GM18502 (cell line): ENCODE results near the gene SPEM2.

ENCODE experiments used
- ATAC-seq: cut with Tn5 transposase; IDR thresholded peaks from one replicate; pipeline ENCODE4 v1.9.1; 2021; ENCODE audit warnings: mild to moderate bottlenecking; ENCODE audit not compliant: unreplicated experiment, poor library complexity

Gene SPEM2

DNA sequence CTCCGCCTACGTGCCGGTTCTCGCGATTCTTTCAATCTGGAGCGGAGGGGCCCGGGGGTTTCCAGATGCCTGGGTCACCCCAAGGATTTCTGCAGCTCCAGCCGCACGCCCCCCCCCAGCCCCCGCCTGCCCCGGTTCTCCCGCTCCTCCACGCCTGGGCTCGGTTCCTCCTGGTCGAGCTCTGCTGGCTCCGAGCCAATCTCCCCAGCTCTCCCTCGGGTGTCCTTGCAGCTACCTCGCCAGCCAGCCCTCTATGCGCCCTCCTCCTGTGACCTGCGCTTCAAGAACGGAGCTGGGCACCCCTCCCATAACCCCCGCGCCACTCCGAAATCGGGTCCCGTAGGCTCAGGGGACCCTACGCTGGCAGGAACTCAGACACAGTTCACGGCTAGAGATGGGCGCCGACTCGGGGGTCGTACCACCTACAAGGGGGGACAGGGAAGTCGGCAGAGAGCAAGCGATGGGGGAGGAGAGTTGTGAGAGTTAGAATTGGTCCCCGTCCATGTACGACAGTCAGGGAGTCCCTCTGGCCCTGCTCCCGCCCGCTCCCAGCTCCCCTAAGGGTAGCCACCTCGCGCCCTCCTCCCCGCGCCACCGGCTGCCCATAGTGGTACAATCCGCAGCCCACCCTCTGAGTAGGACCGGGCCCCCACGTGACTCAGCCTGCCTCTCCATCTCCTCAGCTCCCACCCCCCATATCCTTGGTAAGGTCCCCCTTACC is 14.9 kb downstream of the SPEM2 start:
- ATAC-seq = no peak

DNA sequence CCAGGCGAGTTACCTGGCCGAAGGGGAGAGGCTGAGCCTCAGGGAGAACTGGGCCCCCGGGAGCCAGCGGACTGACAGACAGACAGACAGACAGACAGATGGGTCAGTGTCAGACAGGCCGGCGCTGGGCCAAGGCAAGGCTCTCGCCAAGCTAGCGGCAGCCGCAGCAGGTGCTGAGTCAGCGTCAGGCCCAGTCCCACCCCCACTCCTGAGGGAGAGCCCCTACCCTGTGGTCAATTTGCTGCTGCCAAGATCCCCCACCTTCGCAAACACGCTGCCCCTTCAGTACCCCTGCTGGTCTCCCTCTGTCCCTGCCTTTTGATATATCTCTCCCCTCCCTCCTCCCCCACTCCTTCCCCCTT is 15.4 kb downstream of the SPEM2 start:
- no peak for ATAC-seq

DNA sequence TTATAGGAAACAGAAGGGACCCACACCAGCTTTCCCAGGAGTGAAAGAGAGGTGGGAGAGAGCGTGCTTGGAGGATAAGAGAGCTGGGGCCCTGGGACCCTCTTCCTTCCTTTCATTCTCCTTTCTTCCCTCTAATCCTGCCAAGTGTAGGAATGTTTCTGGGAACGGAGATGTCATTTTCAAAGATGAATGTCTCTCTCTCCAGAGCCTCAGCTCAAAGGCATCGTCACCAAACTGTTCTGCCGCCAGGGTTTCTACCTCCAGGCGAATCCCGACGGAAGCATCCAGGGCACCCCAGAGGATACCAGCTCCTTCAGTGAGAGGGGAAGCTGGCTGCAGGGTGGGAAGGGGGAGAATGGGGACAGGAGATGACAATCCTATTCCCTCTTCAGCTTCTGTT is 15.8 kb downstream of the SPEM2 start:
- ATAC-seq = no peak

GRCh38 chr17:7442142-7442541 is 16.7 kb downstream of the SPEM2 start:
- ATAC-seq = no peak

DNA sequence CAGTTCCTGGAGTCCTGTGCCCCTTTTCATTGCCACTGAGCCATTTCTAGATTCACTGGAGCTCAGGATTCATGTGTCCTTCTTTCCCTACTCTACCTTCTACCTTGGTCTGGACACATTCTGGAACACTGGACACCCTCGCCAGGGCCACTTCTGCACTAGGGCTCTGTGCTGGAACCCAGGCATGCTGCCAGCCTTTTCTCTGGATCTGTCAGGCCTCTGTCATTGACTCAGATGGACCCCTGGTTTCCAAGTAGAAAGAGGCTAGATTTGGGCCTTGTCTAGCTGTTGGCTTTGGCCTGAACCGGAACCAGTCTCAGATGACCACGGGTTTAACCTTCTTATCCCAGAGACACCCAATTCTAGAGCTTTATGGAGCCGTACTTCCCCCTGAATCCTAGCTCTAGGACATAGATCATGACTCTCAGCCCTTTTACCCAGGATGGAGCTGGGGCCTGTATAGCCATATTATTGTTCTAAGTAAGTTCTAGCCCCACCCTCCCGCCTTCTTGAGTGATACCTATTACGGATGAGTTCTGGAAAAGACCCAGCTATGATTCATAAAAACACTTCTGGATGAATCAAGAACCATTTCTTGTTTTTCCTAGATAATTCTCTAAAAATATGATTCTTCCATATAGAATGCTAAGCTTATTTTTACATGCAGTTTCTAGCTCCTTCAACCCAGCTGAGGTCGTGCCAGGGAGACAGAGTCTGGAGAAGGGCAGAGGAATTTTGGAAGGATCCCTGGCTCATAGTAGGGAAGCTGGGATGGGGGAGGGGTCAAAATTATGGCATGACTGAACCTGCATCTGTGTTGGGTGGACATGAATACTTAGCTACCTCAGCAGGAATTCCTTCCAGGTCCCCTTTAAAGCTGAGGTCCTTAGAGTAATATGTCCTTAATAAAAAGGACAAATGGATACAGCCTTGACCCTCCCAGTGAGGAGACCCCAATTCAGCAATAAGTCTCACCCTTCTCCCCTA is 18.4 kb downstream of the SPEM2 start:
- no peak for ATAC-seq

DNA sequence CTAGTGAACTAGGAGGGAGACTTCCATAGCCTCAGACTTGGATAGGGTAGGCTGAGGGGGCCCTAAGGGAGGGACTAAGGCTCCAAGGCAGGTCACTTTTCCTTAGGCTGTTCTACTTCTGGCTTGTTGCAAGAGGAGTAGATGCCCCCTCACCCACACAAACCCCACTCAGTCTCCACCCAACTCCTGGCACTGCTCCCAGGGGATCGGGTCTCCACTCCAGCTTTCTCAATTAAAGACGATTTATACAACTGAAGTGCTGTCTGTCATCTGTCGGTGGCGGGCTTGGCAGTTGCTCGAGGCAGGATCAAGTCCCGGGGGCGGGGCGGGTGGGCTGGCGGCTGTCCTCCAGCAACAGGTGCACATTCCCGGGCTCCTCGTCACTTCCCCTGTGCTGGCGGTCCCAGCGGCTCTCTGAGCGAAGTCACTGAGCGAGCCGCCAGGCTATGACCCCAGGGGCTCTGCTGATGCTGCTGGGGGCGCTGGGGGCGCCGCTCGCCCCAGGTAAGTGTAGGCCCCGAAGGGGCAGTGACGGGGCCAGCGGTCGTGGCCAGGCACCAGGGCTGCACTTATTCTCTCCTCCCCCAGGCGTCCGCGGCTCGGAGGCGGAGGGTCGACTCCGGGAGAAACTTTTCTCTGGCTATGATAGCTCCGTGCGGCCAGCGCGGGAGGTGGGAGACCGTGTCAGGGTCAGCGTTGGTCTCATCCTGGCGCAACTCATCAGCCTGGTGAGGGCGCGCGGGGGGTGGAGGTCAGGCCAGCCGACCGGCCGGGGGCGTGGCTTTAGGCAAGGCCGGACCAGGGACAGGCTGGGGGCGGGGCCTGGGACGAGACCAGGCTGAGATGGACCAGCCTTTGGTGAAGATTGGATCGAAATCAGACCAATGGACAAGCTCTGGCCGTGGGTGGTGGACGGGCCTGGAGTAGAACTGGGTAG is 19.5 kb downstream of the SPEM2 start, which contains the start of gene CHRNB1:
TSS of gene CHRNB1 (plus strand) at position 380 of the 937 bp plus-strand sequence. CDS start at position 447, 67 bp downstream.
- ATAC-seq = no peak

GRCh38 chr17:7445619-7445968 is 20.2 kb downstream of the SPEM2 start:
- ATAC-seq = no peak

DNA sequence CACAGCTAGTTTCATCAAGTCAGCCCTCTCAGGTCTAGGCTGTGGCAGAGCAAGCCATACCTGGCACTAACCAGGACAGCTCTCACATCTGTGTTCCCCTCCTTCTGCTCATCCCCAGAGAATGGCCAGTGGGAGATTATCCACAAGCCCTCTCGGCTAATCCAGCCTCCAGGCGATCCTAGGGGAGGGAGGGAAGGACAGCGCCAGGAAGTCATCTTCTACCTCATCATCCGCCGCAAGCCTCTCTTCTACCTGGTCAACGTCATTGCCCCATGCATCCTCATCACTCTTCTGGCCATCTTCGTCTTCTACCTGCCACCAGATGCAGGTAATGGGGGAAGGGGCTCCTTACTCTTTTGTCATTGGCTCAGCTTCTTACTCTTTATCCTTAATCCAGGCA is 23.0 kb downstream of the SPEM2 start:
- no peak for ATAC-seq

GRCh38 chr17:7459961-7460545 is 34.6 kb downstream of the SPEM2 start:
- no peak for ATAC-seq

GRCh38 chr17:7460850-7461660 is 35.6 kb downstream of the SPEM2 start:
- ATAC-seq = no peak

DNA sequence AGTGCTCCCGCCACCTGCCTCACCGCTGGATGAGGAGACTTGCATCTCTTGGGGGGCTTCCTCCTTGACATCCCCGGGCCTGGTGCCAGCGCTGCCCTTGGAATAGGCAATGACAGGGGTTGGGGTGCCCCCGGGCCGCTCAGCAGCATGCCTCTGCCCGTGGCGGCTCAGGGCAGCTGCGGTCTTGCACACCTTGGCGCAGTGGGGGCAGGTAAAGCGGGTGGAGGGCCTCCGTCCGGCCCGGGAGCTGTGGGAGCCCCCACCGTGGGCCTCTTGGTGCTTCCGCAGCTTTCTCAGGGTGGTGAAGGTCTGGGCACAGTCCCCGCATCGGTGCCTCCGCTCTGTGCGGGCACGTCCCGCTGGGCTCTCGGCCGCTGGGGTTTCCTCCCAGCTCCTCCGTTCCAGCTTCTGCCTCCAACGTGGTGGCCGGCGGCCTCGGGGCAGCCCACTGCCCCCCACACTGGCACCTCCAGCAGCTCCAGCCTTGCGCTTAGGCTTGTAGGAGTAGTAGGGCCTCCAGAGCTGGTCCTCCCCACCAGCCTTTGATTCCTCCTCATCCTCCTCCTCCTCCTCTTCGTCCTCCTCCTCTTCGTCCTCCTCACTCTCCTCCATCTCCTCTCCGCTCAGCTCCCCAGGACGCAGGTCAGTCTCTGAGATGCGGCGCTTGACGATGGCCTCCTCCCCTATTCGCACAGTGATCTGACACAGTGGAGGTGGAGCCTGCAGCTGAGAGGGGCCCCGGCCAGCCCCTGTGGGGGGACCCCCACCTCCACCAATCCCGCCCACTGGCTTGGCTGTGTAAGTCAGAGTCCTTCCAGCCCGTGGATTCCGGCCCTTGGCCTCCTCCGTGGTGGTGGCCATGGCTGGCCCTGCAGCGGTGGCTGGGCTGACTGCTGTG is 37.3 kb downstream of the SPEM2 start:
- ATAC-seq = no peak

DNA sequence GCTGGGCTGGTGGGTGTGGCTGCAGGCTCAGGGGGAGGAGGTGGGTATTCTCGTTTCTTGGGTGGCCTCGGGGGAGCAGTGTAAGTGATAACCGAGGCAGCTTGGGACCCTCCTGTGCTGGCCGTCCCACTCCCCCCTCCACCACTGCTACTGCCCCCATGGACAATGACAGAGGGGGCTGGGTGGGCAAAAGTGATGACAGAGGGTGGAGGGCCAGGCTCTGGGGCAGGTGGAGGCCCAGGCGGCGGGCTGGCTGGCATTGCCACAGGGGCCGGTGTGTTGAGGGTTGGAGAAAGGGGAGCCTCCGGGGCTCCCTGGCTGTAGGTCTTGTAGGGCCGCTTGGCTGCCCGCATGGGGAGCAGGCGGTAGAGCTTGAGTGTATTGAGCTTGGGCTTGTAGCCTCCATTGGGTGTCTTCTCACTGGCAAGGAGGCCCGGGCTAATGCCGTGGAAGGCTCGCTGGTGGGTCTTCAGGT is 38.0 kb downstream of the SPEM2 start:
- no peak for ATAC-seq

DNA sequence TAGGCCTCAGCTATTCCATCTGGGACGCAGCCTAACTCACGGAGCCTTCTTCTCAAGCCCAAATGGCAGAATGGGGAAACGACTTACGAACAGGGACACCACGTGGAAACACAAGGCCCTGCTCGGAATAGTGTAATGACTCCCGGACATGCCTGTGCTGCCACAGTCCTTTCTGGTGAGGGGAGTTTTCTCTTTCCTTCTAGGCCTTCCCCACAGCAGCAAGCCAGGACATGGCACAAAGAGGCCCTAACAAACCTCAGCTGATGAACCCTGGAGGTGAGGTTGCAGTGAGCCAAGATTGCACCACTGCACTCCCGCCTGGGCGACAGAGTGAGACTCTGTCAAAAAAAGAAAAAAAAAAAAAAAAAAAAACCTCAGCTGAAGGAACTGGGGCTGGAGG is 38.7 kb downstream of the SPEM2 start:
- no peak for ATAC-seq

DNA sequence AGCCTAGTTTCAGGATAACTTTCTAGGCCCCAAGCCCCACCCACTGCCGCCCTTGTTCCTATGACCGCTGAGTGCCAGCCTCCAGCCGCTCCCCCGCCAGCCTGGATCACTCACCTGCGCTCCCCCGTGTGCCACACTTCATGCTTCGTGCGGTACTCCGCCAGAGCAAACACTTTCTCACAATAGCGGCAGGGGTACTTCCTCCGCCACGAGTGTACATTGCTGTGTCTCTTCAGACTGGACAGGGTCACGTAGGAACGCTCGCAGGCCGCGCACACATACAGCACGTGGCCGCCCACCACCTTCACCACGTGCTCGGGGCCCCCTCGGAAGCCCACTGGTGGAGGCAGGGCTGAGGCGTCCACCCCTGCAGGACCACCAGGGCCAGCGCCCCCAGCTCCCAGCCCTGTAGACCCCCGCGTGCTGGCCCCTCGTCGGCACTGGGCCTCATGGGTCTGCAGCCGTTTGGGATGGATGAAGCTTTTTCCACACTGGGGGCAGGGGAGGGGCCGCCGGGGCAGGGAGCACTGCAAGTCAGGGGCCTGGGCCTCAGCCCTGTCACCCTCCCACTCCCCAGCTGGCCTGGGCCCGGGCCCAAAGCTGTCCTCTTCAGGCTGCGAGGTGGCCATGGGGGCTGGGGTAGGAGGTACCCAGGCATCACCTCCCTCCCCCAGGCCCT is 40.3 kb downstream of the SPEM2 start:
- ATAC-seq = no peak

DNA sequence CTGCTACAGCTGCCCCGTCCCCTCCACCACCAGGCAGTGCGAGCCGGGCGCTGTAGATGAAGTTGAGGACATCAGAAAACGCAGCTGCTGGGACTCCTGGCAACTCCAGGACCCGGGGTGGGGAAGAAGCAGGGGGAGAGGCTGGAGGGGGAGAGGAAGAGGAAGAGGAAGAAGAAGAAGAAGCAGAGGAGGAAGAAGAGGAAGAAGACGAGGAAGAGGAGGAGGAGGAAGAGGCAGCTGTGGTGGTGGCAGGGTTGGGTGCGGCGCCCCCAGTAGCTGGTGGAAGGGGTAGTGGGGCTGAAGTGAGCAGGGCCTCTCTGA is 40.9 kb downstream of the SPEM2 start:
- no peak for ATAC-seq

DNA sequence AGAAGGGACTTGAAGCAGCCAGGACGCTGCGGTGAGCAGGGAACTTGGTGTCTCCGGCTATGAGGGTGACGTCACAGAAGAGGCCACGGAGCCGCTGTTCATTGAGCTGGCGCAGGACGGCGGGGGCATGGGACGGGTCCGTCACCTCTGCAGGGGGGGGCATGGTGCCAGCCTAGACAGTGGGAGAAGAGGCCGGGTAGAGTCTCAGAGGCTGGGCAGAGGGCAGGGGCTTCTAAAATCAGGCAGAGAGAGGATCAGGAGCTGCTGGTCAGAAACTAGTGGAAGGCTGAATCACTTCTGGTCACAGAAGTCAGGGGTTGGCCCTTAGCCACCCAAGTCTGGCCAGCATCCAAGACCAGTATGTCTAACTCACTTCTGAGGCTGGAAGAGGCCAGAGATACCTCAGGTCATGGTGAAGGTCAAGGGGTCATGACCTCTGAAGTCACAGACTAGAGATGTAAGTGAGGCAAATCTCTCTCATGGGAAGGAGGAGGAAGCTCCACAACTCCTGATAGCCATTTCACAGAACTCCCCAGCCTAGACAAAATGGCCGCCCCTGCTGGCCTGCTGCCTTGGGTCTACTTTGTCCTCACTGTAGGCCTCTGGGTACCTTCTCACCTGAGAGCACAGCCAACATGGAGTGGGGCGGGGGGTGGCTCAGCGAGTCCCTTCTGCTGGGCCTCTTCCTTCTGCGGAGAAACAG is 41.4 kb downstream of the SPEM2 start:
- ATAC-seq = no peak

GRCh38 chr17:7467498-7467897 is 42.1 kb downstream of the SPEM2 start:
- no peak for ATAC-seq
